ENCODE data around the gene NAA30. TPM values are rescaled to one million over a fixed set of nuclear protein-coding genes. Genes with fewer than 3 reads are reported as not detected.

NAA30 gene
- total RNA-seq, 1 experiment from 2014 or later, result 34.6 TPM

Other genes with a start within 250 kb of the NAA30 start
- 84.6 and 90.9 TPM in 2 replicates for gene EXOC5, start 121.7 kb upstream of the NAA30 start, total RNA-seq (2014; rRNA removed; shearing (Covaris generic); ENCODE audit: low replicate concordance)
- gene AP5M1, start 121.6 kb upstream of the NAA30 start, total RNA-seq (2014; rRNA removed; shearing (Covaris generic); ENCODE audit: low replicate concordance), result 38.7 and 68.3 TPM in 2 replicates
- not detected in 2 replicates for gene CCDC198, start 103.3 kb downstream of the NAA30 start, total RNA-seq (2014; rRNA removed; shearing (Covaris generic); ENCODE audit: low replicate concordance)

All from Karpas-422 (cell line).